GM12878 (cell line): Measurements from ENCODE around the gene ANKMY1. TPM values are rescaled to one million over a fixed set of nuclear protein-coding genes. Genes with fewer than 3 reads are reported as not detected.

Experiments used
- BACH1 ChIP-seq: fragments of 450-650 bp; IDR thresholded peaks from 2 replicates; pipeline ENCODE4 v1.6.1; 2017; ENCODE audit warnings: mild to moderate bottlenecking, borderline replicate concordance
- BHLHE40 ChIP-seq, 2 experiments: fragments of 450-650 bp in 1 of 2; IDR thresholded peaks; 2 replicates each; pipeline ENCODE4 v1.6.1; 2011 to 2017; ENCODE audit warnings: low read depth in 2 of 2, borderline replicate concordance in 1 of 2, improper control_type of control experiment in 1 of 2, low read length in 1 of 2, mild to moderate bottlenecking in 1 of 2
- CHD4 ChIP-seq: fragments of 200-600 bp; sonication (generic); IDR thresholded peaks from 2 replicates; pipeline ENCODE4 v1.6.1; 2016; ENCODE audit warnings: mild to moderate bottlenecking
- EED ChIP-seq: sonication (generic); IDR thresholded peaks from 2 replicates; pipeline ENCODE4 v1.6.1; 2016; ENCODE audit warnings: antibody characterized with exemption, low read depth
- FOXK2 ChIP-seq: fragments of 450-650 bp; IDR thresholded peaks from 2 replicates; pipeline ENCODE4 v1.6.1; 2017; ENCODE audit warnings: mild to moderate bottlenecking, moderate library complexity
- HSF1 ChIP-seq: fragments of 150-350 bp; IDR thresholded peaks from 2 replicates; pipeline ENCODE4 v1.6.1; 2014; ENCODE audit warnings: mild to moderate bottlenecking, low read depth, low read length
- IKZF2 ChIP-seq, 2 experiments: fragments of 450-650 bp; IDR thresholded peaks; 2 replicates each; pipeline ENCODE4 v1.6.1; 2017; ENCODE audit warnings: mild to moderate bottlenecking in 2 of 2, moderate library complexity in 2 of 2
- IRF4 ChIP-seq: IDR thresholded peaks from 2 replicates; pipeline ENCODE4 v1.6.1; 2011; ENCODE audit warnings: low read depth, low read length
- JUNB ChIP-seq: IDR thresholded peaks from 2 replicates; pipeline ENCODE4 v1.6.1; 2016; ENCODE audit warnings: antibody characterized with exemption, mild to moderate bottlenecking
- MAX ChIP-seq: IDR thresholded peaks from 2 replicates; pipeline ENCODE4 v1.6.1; 2012; ENCODE audit warnings: low read depth, low read length, improper control_type of control experiment
- MEF2A ChIP-seq: IDR thresholded peaks from 2 replicates; pipeline ENCODE4 v1.6.1; 2011; ENCODE audit warnings: low read depth, mild to moderate bottlenecking, low read length, moderate library complexity; ENCODE audit not compliant: insufficient read depth
- MEF2B ChIP-seq: fragments of 450-650 bp; IDR thresholded peaks from 2 replicates; pipeline ENCODE4 v1.6.1; 2018; ENCODE audit warnings: mild to moderate bottlenecking, moderate library complexity; ENCODE audit not compliant: partially characterized antibody, poor library complexity, severe bottlenecking
- MXI1 ChIP-seq: fragments of 150-350 bp; IDR thresholded peaks from 2 replicates; pipeline ENCODE4 v1.6.1; 2011; ENCODE audit warnings: low read depth, mild to moderate bottlenecking, inconsistent platforms, low read length, improper control_type of control experiment
- MYB ChIP-seq: fragments of 150-350 bp; IDR thresholded peaks from 2 replicates; pipeline ENCODE4 v1.6.1; 2014; ENCODE audit warnings: mild to moderate bottlenecking, low read depth, low read length, borderline replicate concordance
- NFIC ChIP-seq: IDR thresholded peaks from 2 replicates; pipeline ENCODE4 v1.6.1; 2012; ENCODE audit warnings: low read depth, mild to moderate bottlenecking, inconsistent platforms, low read length, moderate library complexity
- NFXL1 ChIP-seq: fragments of 450-650 bp; IDR thresholded peaks from 2 replicates; pipeline ENCODE4 v1.6.1; 2017; ENCODE audit warnings: antibody characterized with exemption, mild to moderate bottlenecking, borderline replicate concordance
- NR2C2 ChIP-seq: IDR thresholded peaks from 2 replicates; pipeline ENCODE4 v1.6.1; 2011; ENCODE audit warnings: borderline replicate concordance, low read depth; ENCODE audit not compliant: control insufficient read depth, insufficient read length
- NR2F1 ChIP-seq: fragments of 450-650 bp; conservative IDR thresholded peaks from 2 replicates; pipeline ENCODE4 v1.6.1; 2017; ENCODE audit warnings: mild to moderate bottlenecking
- PAX8 ChIP-seq: fragments of 450-650 bp; IDR thresholded peaks from 2 replicates; pipeline ENCODE4 v1.6.1; 2017; ENCODE audit warnings: mild to moderate bottlenecking, moderate library complexity
- RAD21 ChIP-seq: IDR thresholded peaks from 2 replicates; pipeline ENCODE4 v1.6.1; 2011; ENCODE audit warnings: mild to moderate bottlenecking, low read depth, low read length, moderate library complexity; ENCODE audit not compliant: insufficient read depth
- RBBP5 ChIP-seq: fragments of 200-600 bp; sonication (generic); conservative IDR thresholded peaks from 2 replicates; pipeline ENCODE4 v1.6.1; 2016
- RELB ChIP-seq: fragments of 450-650 bp; IDR thresholded peaks from 2 replicates; pipeline ENCODE4 v1.6.1; 2017; ENCODE audit warnings: low read depth, mild to moderate bottlenecking, moderate library complexity
- SREBF1 ChIP-seq: IDR thresholded peaks from 2 replicates; pipeline ENCODE4 v1.6.1; 2012; ENCODE audit warnings: mild to moderate bottlenecking, low read length
- SRF ChIP-seq, 2 experiments: IDR thresholded peaks; 2 replicates each; pipeline ENCODE4 v1.6.1; 2011; ENCODE audit warnings: low read depth in 2 of 2, low read length in 2 of 2, mild to moderate bottlenecking in 1 of 2, moderate library complexity in 1 of 2
- STAT3 ChIP-seq: IDR thresholded peaks from 2 replicates; pipeline ENCODE4 v1.6.1; 2011; ENCODE audit warnings: low read depth, low read length, improper control_type of control experiment
- TAF1 ChIP-seq: IDR thresholded peaks from 2 replicates; pipeline ENCODE4 v1.6.1; 2011; ENCODE audit warnings: mild to moderate bottlenecking, low read depth, low read length, borderline replicate concordance
- USF1 ChIP-seq: IDR thresholded peaks from 2 replicates; pipeline ENCODE4 v1.6.1; 2011; ENCODE audit warnings: borderline replicate concordance, low read depth, mild to moderate bottlenecking, moderate library complexity, mixed read lengths, low read length; ENCODE audit not compliant: insufficient read depth; ENCODE audit errors: extremely low read length
- polyA plus RNA-seq, 11 experiments: library from polyadenylated mRNA; depleted of rRNA in 4 of 11; unstranded in 6 of 11; stranded (reverse) in 5 of 11; fragments of >200 nt; fragmentation: Nextera tagmentation in 4 of 11; fragmentation: Illumina TruSeq in 1 of 11; extraction: Ambion mirVana in 4 of 11; extraction: Trizol in 1 of 11; gene quantifications; 1 replicate in 1 of 11; 2 replicates in 10 of 11; pipeline versions ENCODE4 v1.2.1 to v1.2.3, GENCODE V29; 2011 to 2016; ENCODE audit warnings: inconsistent platforms in 2 of 11, missing spikeins in 2 of 11, low read depth in 1 of 11
- total RNA-seq, 4 experiments: library from RNA; depleted of rRNA in 3 of 4; stranded (reverse); fragments of >200 nt in 3 of 4; fragmentation: Illumina TruSeq in 1 of 4; extraction: Trizol in 1 of 4; gene quantifications; 2 replicates each; pipeline versions ENCODE4 v1.2.1 to v1.2.3, GENCODE V29; 2013 to 2021

ANKMY1 gene
- total and polyA plus RNA-seq, 10 of the 15 experiments (the other 5 are each of a cell fraction or from before 2014, with no cell fraction given) = 1.1 to 15.3 (median 11.1) TPM

GRCh38 chr2:240566203-240567136 is 8.7 kb upstream of the ANKMY1 start (continued):
- no peak for TF ChIP-seq JUNB
- TF ChIP-seq IRF4 = no peak
- TF ChIP-seq BHLHE40 (IDR thresholded peaks at IDR 0.05; ENCODE audit: borderline replicate concordance in 1 of 2, low read depth in 2 of 2, low read length in 1 of 2) = peak in 1 of 2 experiments; percentile 61; a peak in 1 of 4 replicates
- TF ChIP-seq NR2F1 = peak; percentile 31; the same call in 1 of the 2 replicates
- TF ChIP-seq STAT3 = no peak
- TF ChIP-seq FOXK2 = no peak
- TF ChIP-seq MEF2A = no peak
- no peak for TF ChIP-seq BACH1
- TF ChIP-seq NR2C2 = no peak
- TF ChIP-seq MYB = no peak
- 0 out of 2 replicates have a peak, but pooled peaks have one; percentile 5 for TF ChIP-seq MAX
- TF ChIP-seq TAF1 = peak; percentile 35; the same call in 1 of the 2 replicates
- no peak for TF ChIP-seq NFXL1
- TF ChIP-seq SRF (IDR thresholded peaks at IDR 0.05; ENCODE audit: low read depth in 2 of 2, low read length in 2 of 2) = no peak
- TF ChIP-seq RELB = no peak
- TF ChIP-seq PAX8 = no peak
- no peak for TF ChIP-seq USF1
- no peak for TF ChIP-seq CHD4
- TF ChIP-seq MEF2B = peak; percentile 48
- TF ChIP-seq RBBP5 = no peak
- no peak for TF ChIP-seq IKZF2 (IDR thresholded peaks at IDR 0.05)
- TF ChIP-seq RAD21 = peak; percentile 22; the same call in 1 of the 2 replicates
- TF ChIP-seq EED = no peak
- TF ChIP-seq MXI1 = peak; percentile 10; the same call in 1 of the 2 replicates
- no peak for TF ChIP-seq SREBF1
- no peak for TF ChIP-seq HSF1
- no peak for TF ChIP-seq NFIC
